Measurements from ENCODE around the gene ECPAS.

ECPAS gene

GRCh38 chr9:111400564-111400898, 83.7 kb downstream of the ECPAS start:
- DNase-seq (ENCODE audit: low spot score): no peak
- no peak overlapping the region for H3K27ac ChIP-seq
- TF ChIP-seq CTCF (IDR thresholded peaks at IDR 0.05): no peak
- no peak overlapping the region for H3K4me3 ChIP-seq

DNA sequence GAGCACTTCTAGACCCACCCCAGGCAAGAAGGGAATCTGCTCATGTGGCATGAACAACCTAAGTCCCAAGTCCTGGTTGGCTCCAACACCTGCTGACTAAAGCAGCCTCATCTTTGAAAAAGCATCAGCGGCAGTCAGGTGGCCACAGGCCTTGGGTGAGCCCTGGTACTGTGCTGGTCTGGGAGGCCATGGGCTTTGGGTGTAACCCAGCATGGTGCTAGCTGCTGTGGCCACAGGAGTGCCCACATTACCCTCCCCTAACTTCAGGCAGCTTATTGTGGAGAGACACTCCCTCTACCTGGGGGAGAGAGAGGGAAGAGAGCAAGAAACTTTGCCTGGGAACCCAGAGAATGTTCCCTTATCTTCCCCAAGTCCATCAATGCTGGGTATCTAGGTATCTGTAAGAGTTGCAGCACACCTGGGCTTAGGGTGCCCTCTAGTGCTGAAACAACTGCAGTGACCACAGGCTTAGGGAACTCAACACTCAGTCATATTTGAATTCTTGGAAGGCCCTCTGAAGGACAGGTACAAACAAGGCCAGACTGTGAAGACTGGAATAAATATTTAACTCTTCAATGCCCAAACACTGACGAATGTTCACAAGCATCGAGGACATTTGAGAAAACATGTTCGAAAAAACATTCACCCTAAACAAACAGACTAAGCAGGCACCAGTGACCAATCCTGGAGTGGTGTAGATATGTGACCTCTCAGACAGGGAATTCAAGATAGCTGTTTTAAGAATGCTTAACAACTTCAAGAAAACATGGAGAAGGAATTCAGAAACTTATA, 84.2 kb downstream of the ECPAS start:
- DNase-seq (ENCODE audit: low spot score): no peak
- TF ChIP-seq CTCF (IDR thresholded peaks at IDR 0.05): no peak
- no peak overlapping the region for H3K27ac ChIP-seq
- no peak overlapping the region for H3K4me3 ChIP-seq

- TF ChIP-seq CTCF (IDR thresholded peaks at IDR 0.05): no peak
- DNase-seq (ENCODE audit: low spot score): no peak
- H3K4me3 ChIP-seq: no peak overlapping the region
- H3K27ac ChIP-seq: no peak overlapping the region
Observed at GRCh38 chr9:111399211-111399739, 84.9 kb downstream of the ECPAS start.

- Histone ChIP-seq H3K4me3 (no peak overlapping the region), H3K27ac (no peak overlapping the region)
- no peak for DNase-seq (ENCODE audit: low spot score)
- TF ChIP-seq CTCF (IDR thresholded peaks at IDR 0.05): no peak
Observed at GRCh38 chr9:111393971-111394370, 90.2 kb downstream of the ECPAS start.

- no peak overlapping the region for H3K4me3 ChIP-seq
- no peak for TF ChIP-seq CTCF (IDR thresholded peaks at IDR 0.05)
- no peak for DNase-seq (ENCODE audit: low spot score)
- no peak overlapping the region for H3K27ac ChIP-seq
Observed at GRCh38 chr9:111389406-111389805, 94.8 kb downstream of the ECPAS start.

- DNase-seq (ENCODE audit: low spot score): no peak
- Histone ChIP-seq H3K27ac (no peak overlapping the region), H3K4me3 (no peak overlapping the region)
- TF ChIP-seq CTCF (IDR thresholded peaks at IDR 0.05): no peak
Observed at GRCh38 chr9:111386386-111386785, 97.8 kb downstream of the ECPAS start.

GRCh38 chr9:111381006-111381405, 103.2 kb downstream of the ECPAS start:
- H3K27ac ChIP-seq: no peak overlapping the region
- DNase-seq (ENCODE audit: low spot score): no peak
- no peak overlapping the region for H3K4me3 ChIP-seq
- TF ChIP-seq CTCF (IDR thresholded peaks at IDR 0.05): no peak

Data from coronary artery (tissue), 2 donors.